Thyroid gland (tissue), 4 donors: ENCODE results near the gene DIP2B. TPM values are rescaled to one million over a fixed set of nuclear protein-coding genes. Genes with fewer than 3 reads are reported as not detected.

Experiments used
- DNase-seq, 2 donors: peaks; one replicate each; pipeline ENCODE4 v3.0.0-alpha.2; 2019
- H3K27ac ChIP-seq, 3 donors: fragments of 200-600 bp; sonication (generic); 1 replicate in 2 of 3; 2 replicates in 1 of 3; pipeline ENCODE4 v1.5.1; 2016 to 2019; ENCODE audit warnings: mild to moderate bottlenecking in 1 of 3, moderate library complexity in 1 of 3
- H3K27me3 ChIP-seq: fragments of 200-600 bp; sonication (generic); one replicate; pipeline ENCODE4 v1.5.1; 2019
- H3K36me3 ChIP-seq, 2 donors: fragments of 200-600 bp; sonication (generic); one replicate each; pipeline ENCODE4 v1.5.1; 2016 to 2019
- H3K4me1 ChIP-seq, 2 donors: fragments of 200-600 bp; sonication (generic); one replicate each; pipeline ENCODE4 v1.5.1; 2017 to 2019
- H3K4me3 ChIP-seq, 3 donors: fragments of 200-600 bp; sonication (generic); replicated peaks in 1 of 3; 1 replicate in 2 of 3; 2 replicates in 1 of 3; pipeline ENCODE4 v1.5.1; 2016; ENCODE audit warnings: mild to moderate bottlenecking in 1 of 3
- H3K9me3 ChIP-seq: fragments of 200-600 bp; sonication (generic); one replicate; pipeline ENCODE4 v1.5.1; 2017
- CTCF ChIP-seq, 6 experiments: fragments of 200-600 bp in 3 of 6; fragments of 450-650 bp in 3 of 6; sonication (generic) in 3 of 6; IDR thresholded peaks; one replicate each; pipeline ENCODE4 v1.5.1; 2016 to 2019; ENCODE audit warnings: antibody characterized with exemption in 6 of 6, mild to moderate bottlenecking in 2 of 6, inconsistent platforms in 1 of 6, moderate library complexity in 1 of 6
- POLR2A ChIP-seq, 2 donors: fragments of 450-650 bp; IDR thresholded peaks; one replicate each; pipeline ENCODE4 v1.6.1; 2017; ENCODE audit warnings: antibody characterized with exemption in 2 of 2, mild to moderate bottlenecking in 2 of 2, moderate library complexity in 1 of 2
- WGBS, 2 donors: methylation state at CpG; one replicate each; pipeline ENCODE4 v1.1.5; 2017; 5-methylcytosine and 5-hydroxymethylcytosine counted together
- intact Hi-C: fragments of 100-400 bp; cut with DNase I; formaldehyde crosslinking; loops from one replicate; pipeline ENCODE4 v1.15.1; 2023
- total RNA-seq, 4 donors: library from RNA; depleted of rRNA; stranded (reverse); fragments of >200 nt; gene quantifications; one replicate each; pipeline ENCODE4 v1.2.3, GENCODE V29; 2016

Gene DIP2B
- total RNA-seq, 4 donors from 2014 or later = 27.7 to 45.7 (median 32.4) TPM

DNA sequence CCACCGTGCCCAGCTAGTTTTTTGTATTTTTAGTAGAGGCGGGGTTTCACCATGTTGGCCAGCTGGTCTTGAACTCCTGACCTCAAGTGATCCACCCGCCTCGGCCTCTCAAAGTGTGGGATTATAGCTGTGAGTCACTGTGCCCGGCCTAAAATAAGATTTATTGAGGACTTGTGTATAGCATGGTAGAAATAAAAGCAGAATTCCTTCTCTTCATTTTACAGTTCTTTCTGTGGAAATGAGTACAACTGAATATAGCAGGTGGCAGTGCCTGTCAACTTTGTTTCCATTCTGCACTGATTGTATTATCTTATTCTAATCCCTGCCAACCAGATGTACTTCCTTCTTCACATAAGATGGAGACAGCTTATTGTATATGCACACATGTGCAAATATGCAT lies 41.0 kb downstream of the DIP2B start:
- Histone ChIP-seq H3K27me3 (no peaks in the 10 kb centered on the region), H3K9me3 (no peaks in the 10 kb centered on the region), H3K36me3 (no peaks in the 10 kb centered on the region), H3K27ac (no peak overlapping the region), H3K4me1 (no peaks in the 10 kb centered on the region), H3K4me3 (no peak overlapping the region)
- 78 to 81% methylated on average over 5 of the region's 5 CpGs for WGBS, 2 donors
- TF ChIP-seq CTCF (IDR thresholded peaks at IDR 0.05) = no peak
- DNase-seq = no peak
- intact Hi-C loops = no loop called here

GRCh38 chr12:50546441-50547318 lies 41.9 kb downstream of the DIP2B start:
- Histone ChIP-seq H3K4me1 (no peaks in the 10 kb centered on the region), H3K9me3 (no peaks in the 10 kb centered on the region), H3K36me3 (no peaks in the 10 kb centered on the region), H3K27ac (no peak overlapping the region), H3K4me3 (no peak overlapping the region), H3K27me3 (no peaks in the 10 kb centered on the region)
- 86 to 87% methylated on average over 6 of the region's 6 CpGs for WGBS, 2 donors
- intact Hi-C loops = no loop called here
- TF ChIP-seq POLR2A (IDR thresholded peaks at IDR 0.05) (no peak), CTCF (IDR thresholded peaks at IDR 0.05) (no peak)
- DNase-seq = no peak

- no peaks in the 10 kb centered on the region for H3K9me3 ChIP-seq
- no peaks in the 10 kb centered on the region for H3K27me3 ChIP-seq
- intact Hi-C loops = no loop called here
- no peak for DNase-seq
- no peak for TF ChIP-seq CTCF (IDR thresholded peaks at IDR 0.05)
- no peak for TF ChIP-seq POLR2A (IDR thresholded peaks at IDR 0.05)
- no peaks in the 10 kb centered on the region for H3K36me3 ChIP-seq
- WGBS, 2 donors = 94 to 95% methylated on average over 2 of the region's 2 CpGs
- H3K4me3 ChIP-seq = no peak overlapping the region
- H3K27ac ChIP-seq = no peak overlapping the region
- no peaks in the 10 kb centered on the region for H3K4me1 ChIP-seq
Measured at GRCh38 chr12:50547742-50548141, 43.0 kb downstream of the DIP2B start.

DNA sequence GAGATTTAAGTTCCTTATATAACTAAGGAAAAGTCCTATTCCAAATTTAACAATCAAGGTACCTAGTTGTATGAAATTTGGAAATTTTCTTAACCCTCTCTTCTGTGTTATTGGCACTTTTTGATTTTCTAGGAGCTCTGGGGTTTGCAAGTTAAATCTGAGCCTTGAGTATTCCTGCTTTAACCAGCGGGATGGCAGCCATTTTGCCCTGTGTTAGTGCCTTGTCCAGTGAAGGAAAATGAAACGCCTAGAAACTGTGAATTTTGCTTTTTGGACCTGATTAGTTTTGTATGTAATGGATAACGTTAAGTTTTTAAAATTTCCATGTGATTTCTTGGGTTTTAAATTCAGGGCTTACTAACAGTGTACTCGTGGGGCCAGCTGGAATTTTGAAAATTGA lies 45.1 kb downstream of the DIP2B start:
- WGBS, 2 donors = 86 to 90% methylated on average over 4 of the region's 4 CpGs
- H3K4me1 ChIP-seq = no peaks in the 10 kb centered on the region
- TF ChIP-seq CTCF (IDR thresholded peaks at IDR 0.05) = no peak
- TF ChIP-seq POLR2A (IDR thresholded peaks at IDR 0.05) = no peak
- H3K4me3 ChIP-seq = no peak overlapping the region
- intact Hi-C loops = no loop called here
- no peaks in the 10 kb centered on the region for H3K36me3 ChIP-seq
- no peak for DNase-seq
- no peaks in the 10 kb centered on the region for H3K27me3 ChIP-seq
- H3K27ac ChIP-seq = no peak overlapping the region
- H3K9me3 ChIP-seq = no peaks in the 10 kb centered on the region

DNA sequence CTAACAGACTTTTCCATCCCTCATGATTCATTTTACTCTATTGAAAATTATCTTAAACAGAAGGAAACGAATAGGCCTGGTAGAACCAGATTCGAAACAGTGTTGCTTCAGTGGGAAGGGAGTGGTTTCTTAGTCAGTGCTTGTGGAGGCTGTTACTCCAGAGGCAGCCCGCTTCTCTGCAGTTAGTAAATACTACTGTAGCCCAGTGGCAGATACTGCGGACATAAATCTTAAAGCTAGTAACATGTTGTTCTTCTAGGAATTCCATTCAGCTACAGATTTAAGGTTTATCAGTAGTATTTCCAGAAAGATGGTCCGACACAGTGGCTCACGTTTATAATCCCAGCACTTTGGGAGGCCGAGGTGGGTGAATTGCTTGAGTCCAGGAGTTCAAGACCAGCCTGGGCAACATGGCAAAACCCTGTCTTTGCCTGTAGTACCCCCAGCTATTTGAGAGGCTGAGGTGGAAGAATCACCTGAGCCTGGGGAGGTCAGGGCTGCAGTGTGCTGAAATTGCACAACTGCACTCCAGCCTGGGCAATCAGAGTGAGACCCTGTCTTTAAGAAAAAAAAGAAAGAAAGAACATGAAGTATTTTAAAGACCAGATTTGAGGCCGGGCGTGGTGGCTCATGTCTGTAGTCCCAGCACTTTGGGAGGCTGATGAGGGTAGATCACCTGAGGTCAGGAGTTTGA lies 45.9 kb downstream of the DIP2B start:
- no peak for DNase-seq
- Histone ChIP-seq H3K4me3 (no peak overlapping the region), H3K4me1 (no peaks in the 10 kb centered on the region), H3K36me3 (no peaks in the 10 kb centered on the region), H3K27me3 (no peaks in the 10 kb centered on the region), H3K27ac (no peak overlapping the region), H3K9me3 (no peaks in the 10 kb centered on the region)
- WGBS, 2 donors = 91 to 92% methylated on average over 9 of the region's 9 CpGs
- intact Hi-C loops = no loop called here
- TF ChIP-seq CTCF (IDR thresholded peaks at IDR 0.05) = no peak
- no peak for TF ChIP-seq POLR2A (IDR thresholded peaks at IDR 0.05)
